GM10248 (cell line): ENCODE results near the gene SPAG16.

Source experiments
- CTCF ChIA-PET: fragments of 300-600 bp; sonication (Branson Sonifier 250); formaldehyde crosslinking; extraction: SDS; loops from one replicate; lab custom pipeline; 2021; ENCODE audit warnings: antibody characterized with exemption; lab: Yijun Ruan, JAX
- POLR2A ChIA-PET: fragments of 350-650 bp; sonication (Branson Sonifier 250); formaldehyde crosslinking; extraction: SDS; loops from one replicate; lab custom pipeline; 2020; ENCODE audit warnings: antibody characterized with exemption; lab: Yijun Ruan, JAX
- DNase-seq: peaks from one replicate; pipeline ENCODE4 v3.0.0; 2012; ENCODE audit errors: extremely low spot score
- CTCF ChIP-seq: IDR thresholded peaks from 2 replicates; pipeline ENCODE4 v1.5.1; 2012; ENCODE audit warnings: mild to moderate bottlenecking, low read depth; ENCODE audit errors: extremely low read depth, missing control alignments, control extremely low read depth

Gene SPAG16

GRCh38 chr2:214410128-214410775 lies 1126.0 kb downstream of the SPAG16 start:
- no peak for DNase-seq
- POLR2A ChIA-PET, result no interaction called here
- CTCF ChIA-PET, result no interaction called here
- TF ChIP-seq CTCF, result no peak

GRCh38 chr2:214410918-214411554 lies 1126.8 kb downstream of the SPAG16 start, which contains the start of gene VWC2L:
Gene VWC2L (plus strand): TSS chr2:214411054. CDS start chr2:214414194, 3,140 bp downstream.
- POLR2A ChIA-PET, result no interaction called here
- DNase-seq, result peak; percentile 28
- TF ChIP-seq CTCF, result no peak
- CTCF ChIA-PET, result no interaction called here

GRCh38 chr2:214412679-214413078 lies 1128.4 kb downstream of the SPAG16 start:
- POLR2A ChIA-PET, result no interaction called here

GRCh38 chr2:214436470-214436869 lies 1152.2 kb downstream of the SPAG16 start:
- no peak for TF ChIP-seq CTCF
- DNase-seq, result no peak
- CTCF ChIA-PET, result no interaction called here
- POLR2A ChIA-PET, result no interaction called here

More at GRCh38 chr2:214412679-214413078, 1128.4 kb downstream of the SPAG16 start:
- DNase-seq, result no peak
- CTCF ChIA-PET, result interaction anchor here (1.8 kb wide), 1 partner anchor 15 kb away, joined by 5 read pairs; no protein-coding TSS in a partner anchor
- no peak for TF ChIP-seq CTCF

- DNase-seq, result no peak
- no peak for TF ChIP-seq CTCF
- ChIA-PET POLR2A (no interaction called here), CTCF (no interaction called here)
These were observed 1166.0 kb downstream of the SPAG16 start for GRCh38 chr2:214450118-214450894.

- CTCF ChIA-PET, result interaction anchor here (1.0 to 1.6 kb wide), 3 partner anchors 9 to 16 kb away, joined by 3 to 4 read pairs (median 3); no protein-coding TSS in a partner anchor
- POLR2A ChIA-PET, result no interaction called here
- no peak for DNase-seq
- no peak for TF ChIP-seq CTCF
These were observed 1167.4 kb downstream of the SPAG16 start for GRCh38 chr2:214451516-214452275.
